ENCODE results near the gene PRPS2.
A peak's percentile ranks its signal among the peaks of the same experiment; 100 is the strongest.

PRPS2 gene

DNA sequence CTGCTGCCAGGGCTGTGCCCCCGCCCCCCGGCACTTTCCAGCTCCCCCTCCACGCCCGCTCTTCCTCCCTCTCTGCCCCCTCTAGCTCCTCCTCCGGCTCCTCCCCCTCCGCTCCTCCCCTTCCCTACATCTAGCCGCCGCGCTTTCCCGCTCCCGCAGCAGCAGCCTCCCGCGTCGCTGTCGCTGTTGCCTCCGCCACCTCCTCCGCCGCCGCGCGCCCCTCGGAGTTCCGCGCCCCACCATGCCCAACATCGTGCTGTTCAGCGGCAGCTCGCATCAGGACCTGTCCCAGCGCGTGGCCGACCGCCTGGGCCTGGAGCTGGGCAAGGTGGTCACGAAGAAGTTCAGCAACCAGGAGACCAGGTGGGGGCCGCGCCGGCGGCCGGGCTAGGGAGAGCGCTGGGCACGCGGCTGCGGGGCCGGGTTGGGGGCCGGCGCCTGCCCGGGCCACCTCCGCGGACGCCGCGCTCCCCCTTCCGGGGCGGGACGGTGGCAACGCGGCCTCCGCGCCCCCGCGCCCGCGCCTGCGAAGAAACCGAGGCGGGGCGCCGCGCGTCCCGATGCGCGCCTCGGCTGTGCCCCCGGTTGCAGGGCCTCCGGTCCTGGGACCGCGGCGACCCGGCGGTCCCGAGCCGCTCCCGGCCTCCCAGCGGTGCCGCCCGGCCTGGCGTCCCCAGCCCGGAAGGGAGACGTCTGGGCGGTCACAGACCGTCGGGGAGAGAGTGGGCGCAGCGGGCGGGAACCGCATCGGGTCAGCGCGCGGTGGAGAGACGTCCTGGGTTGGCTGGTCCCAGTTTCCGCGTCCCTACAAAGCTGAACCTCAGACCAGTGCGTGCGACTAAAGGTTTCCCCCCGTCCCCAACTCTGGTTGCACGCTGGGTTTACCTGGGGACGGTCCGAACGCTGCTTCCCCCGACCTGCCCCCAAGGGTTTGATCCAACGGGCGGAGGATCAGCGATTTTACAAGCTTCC, at the start of gene PRPS2:
Gene PRPS2 (plus strand): TSS at position 156 of the 972 bp plus-strand sequence. CDS start 86 bp downstream, at position 242.
- peak; percentile 17 to 35 for DNase-seq

DNA sequence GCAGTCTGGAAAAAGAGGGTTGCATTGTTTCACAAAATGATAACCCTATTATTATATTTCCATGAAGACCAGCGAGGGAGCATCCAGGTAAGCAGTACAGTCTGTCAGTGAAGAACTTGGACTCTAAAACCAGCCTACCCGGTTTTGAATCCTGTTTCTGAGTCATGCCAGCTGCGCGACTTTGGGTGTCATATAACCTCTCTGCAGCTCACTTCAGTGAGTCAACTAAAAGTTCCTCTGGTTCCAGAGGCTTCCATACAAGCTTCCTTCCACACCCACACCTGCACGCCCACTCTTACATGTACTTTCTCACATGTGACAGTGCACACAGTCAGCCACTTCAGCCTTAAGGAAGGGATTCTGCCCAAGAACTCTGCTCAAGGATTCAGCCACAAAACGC, 49.8 kb upstream of the PRPS2 start:
- DNase-seq = no peak

DNA sequence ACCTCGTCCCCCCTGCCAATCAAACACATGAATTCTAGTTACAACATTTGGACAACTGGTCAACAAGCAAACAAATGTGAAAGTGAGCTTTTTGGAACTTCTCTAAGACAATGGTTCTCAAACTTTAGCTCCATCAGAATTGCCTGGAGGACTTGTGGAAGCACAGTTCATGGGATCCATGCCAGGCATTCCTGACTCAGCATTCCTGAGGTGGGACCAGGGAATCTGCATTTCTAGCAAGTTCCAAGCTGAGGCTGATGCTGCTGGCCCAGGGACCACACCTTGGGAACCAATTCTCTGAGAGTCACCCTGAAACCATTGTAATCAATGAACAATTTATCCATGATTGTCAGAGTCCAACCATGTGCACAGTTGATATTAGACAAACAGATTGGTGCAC, 43.8 kb upstream of the PRPS2 start:
- no peak for DNase-seq

DNA sequence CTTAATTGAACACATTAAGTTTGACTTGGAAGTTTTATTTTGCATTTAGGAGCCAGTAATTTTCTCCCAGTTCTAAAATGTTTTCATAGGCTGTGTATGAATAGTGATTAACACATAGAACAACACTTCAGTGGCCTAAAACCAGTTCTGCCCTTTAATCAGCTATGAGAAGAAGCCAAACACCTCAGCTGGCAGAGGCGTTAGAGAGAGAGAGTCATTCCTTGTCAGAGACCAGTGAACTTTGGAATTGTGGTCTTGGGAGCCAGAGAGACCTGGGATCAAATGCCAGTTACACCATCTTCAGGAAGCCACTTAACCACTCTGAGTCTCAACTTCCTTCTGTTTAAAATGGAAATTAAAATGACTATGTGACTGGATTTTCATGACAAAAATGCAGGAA, 39.3 kb upstream of the PRPS2 start:
- DNase-seq = no peak

DNA sequence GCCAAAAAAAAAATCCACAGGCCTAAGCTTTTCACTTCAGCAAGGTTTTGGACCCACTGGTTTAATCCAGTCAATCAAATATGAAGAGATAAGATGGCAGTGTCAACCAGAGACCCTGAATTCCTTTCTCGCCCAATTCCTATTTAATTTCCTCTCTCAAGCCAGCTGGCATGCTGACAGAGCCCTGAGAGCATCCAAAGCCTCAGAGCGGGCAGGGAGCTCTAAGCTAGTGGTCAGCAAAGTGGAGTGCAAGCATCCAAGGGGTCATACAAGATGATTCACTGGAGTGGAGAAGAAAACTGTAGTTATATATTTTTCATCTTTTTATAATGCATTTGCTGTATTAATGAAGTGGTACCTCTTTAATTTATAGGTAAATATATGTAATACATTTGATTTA, 37.8 kb upstream of the PRPS2 start:
- no peak for DNase-seq

DNA sequence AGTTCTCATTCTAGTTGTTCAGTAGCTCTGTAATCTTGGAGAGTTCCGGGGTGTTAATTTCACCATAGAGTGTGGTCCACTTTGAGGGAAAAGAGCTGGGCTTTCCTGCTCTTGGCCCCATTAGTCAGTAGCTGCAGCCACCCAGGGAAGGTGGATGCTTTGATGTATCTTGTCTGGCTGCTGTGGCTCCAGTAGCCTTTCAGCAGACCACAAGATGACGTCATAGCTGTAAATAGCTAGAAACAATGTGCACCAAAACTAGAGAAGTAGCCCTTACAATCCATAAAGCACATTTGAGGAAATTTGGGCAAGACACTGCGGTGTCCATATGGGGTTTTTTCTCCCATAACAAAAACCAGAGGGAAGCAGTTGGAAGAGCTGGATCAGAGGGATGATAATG, 32.9 kb upstream of the PRPS2 start:
- DNase-seq = no peak

DNA sequence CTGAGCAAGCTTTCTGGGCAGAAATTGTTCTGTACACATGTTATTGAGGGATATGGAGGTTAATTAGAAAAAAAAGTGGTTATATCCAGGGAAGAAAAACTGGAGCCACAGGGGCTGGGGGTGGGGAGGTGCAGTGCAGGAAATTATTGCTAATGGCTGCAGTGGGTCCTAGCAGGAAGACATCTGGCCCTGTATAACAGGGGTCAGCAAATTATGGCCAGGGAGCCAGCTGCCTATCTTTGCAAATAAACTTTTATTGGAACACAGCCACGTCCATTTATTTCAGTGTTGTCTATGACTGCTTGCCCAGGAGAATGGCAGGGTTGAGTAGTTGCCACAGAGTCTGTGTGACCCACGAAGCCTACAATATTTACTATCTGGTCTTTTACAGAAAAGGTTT, 23.4 kb upstream of the PRPS2 start:
- DNase-seq = no peak

DNA sequence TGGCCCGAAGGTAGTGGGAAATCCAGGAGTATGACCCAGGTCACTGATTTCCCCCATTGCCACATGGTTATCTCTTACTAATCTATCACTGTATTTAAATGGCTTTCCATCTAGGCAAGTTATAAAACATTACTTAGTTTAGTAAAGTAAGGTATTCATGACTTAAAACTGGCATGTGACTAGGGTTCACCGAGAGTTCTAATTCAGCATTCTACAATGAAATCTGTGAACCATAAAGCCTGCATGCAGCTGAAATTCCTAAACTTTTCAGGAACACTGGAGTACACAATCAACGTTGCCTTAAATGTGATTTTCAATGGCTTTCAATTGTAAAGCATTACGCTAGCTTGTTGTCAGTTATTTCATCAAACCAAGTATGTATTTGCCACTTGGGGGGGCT, 22.7 kb upstream of the PRPS2 start:
- DNase-seq = no peak

DNA sequence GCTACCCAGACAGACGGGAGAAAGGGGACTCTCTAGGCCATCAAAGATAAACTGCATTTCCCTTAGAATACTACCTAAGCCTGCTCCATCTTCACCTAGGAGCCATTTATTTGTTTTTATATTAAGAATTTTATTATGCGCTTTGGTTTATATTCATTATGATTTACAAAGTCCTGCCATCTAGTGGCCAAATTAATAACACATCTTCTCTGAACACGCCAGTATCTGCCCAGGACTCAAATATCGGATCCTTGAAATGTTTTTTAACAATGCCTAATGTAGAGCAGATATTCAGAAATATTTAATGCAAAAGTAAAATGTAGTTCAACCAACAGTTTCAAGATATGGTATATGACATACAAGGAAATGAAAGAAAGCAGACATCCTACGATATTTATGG, 20.8 kb upstream of the PRPS2 start:
- DNase-seq = peak in 1 of 2 donors; percentile 53

DNA sequence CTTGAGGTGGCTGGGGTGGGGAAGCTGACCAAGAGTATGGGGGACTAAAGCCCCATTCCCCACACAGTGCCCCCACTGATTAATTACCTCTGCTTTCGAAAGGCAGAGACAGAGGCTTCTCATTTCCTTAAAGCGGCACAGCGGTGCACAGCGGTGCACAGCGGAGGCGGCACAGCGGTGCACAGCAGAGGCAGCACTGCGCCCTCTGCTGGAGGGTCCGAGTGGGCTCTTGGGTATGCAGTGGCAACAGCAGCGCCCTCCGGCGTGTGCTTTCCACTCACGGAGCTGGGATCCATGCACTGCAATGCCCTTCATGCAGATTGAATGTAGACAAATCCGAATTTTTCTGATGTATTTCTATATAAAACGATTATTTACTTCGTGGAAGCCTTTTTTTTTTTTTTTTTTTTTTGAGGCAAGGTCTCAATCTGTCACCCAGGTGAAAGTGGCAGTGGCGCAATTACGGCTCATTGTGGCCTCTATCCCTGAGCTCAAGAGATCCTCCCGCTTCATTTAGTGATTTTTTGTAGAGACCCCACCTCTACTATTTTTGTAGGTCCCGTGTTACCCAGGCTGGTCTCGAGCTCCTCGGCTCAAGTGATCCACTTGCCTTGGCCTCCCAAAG, 19.7 kb upstream of the PRPS2 start:
- DNase-seq = peak; percentile 50 to 71

DNA sequence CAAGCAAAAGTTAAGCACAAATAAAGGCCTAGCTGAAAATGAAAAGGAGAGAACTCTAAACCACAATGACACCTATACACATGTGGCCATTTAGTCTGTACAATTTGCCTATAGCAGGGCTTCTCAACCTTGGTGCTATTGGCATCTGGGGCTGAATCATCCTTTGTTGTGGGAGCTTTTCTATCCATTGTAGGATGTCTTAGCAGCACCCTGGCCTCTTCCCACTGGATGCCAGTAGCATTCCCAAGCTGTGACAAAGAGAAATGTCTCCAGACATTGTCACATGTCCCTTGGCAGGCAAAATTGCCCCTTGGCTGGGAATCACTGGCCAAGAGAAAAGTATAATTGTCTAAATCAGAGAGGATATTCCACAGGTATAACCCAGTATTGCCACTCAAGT, 13.5 kb upstream of the PRPS2 start:
- no peak for DNase-seq

DNA sequence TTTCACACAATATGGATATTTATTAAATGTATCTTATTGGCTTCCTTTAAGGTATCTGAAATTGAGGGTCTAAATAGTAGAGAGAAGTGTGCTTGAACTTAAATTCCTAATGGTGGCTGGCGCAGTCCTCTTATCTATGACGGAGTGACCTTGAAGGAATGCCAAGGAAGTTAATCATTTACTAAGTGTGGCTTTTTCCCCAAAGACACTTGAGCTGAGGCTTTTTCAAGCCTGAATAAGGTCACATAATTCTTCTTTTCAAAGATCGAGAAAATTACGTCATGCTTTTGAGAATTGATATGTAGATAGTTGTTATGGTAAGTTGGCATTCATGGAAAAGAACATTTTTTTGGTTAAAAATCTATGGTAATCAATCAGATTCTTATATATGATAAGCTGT, 11.7 kb upstream of the PRPS2 start:
- DNase-seq = no peak

DNA sequence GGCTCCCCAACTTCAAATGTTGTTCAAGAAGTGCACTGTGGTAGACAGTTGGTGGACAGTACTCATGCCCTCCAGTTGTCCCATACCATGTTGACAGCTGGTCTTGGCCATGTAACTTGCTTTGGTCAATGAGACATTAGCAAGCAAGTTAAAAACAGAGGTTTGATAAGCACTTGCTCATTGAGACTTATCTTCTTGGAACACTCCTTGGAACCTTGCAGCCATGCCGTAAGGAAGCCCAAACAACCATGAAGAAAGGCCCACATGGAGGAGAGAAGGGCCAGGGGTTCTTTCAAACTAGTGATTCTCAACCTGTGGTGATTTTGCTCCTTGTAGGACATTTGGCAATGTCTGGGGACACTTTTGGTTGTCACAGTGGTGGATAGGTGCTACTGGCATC, 2.6 kb upstream of the PRPS2 start:
- DNase-seq = no peak

DNA sequence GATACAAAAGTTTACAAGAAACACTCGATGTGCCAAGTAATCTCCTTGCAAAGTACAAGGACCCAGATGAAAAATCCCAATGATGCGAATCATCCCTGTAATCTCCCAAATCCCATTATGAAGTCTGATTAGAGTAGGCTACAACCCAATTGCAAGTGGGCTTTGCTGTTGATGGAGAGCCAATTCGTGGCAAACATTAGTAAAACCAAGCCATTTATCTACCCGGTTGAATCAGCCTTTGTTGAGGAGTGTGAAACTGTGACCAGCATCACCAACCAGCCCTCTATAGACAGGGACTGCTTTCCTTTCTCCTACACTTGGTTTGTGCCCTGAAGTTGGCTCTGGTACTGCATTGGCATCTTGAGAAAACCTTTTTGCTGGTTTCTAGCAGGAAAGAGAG, 1.2 kb upstream of the PRPS2 start:
- DNase-seq = no peak

DNA sequence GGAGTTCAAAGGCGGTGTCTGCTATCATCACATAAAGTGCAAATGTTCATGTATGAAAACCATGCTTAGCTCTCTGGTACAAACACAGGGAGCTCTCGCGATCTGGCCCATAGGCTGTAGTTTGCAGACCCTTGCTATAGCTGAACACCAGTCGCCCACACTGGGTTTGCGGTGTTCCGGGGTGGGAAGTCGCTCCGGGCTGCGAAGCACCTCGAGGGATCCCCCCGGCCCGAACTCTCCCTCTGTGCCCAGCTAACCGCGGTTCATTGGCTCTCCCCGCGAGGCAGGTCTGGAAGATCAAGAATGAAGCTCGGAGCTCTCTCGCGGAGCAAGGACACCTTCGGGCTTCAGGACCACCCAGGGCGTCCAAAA, 341 bp upstream of the PRPS2 start:
- DNase-seq = no peak

DNA sequence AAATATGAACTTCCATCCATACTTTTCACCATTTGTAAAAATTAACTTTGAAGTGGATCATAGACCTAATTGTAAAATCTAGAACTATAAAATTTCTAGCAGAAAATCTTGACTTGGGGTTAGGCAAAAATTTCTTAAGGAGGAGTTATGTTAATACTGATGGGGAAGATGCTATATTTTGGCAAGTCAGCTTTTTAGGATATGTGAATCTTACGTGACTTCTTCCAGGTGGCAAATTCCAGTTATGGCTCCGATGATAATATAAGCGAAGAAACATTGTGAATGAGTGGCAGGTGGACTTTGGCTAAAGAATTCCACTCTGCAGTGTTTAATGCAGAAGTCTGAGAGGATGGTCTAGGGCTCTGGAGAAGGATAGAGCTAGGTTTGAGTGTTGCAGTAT, 1.5 kb downstream of the PRPS2 start:
- no peak for DNase-seq

DNA sequence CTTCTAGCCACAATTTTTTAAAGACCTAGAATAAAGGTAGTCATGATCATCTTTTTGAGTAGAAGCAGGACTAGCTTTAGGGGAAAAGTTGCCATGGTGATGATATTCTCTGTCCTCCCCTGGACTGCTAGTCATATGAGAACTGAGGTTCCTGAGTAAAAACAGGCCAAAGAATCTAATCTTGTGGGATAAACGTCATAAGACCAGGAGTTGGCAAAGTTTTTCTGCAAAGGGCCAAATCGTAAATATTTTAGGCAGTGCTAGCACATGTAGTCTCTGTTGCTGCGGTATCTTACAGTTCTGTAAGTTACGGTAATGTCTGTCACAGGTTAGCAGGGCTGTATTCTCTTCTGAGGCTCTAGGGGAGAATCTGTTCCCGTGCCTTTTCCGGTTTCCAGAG, 3.4 kb downstream of the PRPS2 start:
- no peak for DNase-seq

DNA sequence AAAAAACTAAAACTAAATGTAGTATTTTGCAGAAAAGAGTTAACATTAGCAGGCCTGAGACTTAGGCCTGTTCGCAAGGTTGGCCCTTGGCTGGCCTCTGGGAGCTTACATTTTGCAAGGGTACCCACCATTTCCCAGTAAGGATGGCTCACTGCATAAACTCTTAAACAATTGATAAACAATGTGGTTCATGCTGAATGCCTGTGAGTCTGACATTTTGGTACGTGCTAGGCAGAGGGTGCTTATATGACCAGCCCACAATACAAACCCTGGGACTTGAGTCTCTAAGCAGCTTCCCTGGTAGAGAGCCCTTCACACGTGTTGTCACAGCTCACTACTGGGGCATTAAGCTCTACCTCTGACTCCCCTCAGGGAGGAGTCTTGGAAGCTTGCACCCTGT, 7.4 kb downstream of the PRPS2 start:
- DNase-seq = no peak

DNA sequence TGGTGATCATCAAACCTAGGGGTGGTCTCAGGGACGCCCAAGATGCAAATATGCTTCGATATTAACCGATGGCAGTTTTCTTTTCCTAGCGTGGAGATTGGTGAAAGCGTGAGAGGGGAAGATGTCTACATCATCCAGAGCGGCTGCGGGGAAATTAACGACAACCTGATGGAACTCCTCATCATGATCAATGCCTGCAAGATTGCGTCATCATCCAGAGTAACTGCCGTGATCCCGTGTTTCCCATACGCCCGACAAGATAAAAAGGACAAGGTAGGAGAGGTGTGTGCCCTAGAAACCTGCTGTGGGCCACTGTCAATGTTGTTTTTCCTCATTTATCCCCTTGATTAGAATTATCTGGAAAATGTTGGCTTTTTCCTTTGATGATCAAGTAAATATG, 7.9 kb downstream of the PRPS2 start:
- DNase-seq = no peak

DNA sequence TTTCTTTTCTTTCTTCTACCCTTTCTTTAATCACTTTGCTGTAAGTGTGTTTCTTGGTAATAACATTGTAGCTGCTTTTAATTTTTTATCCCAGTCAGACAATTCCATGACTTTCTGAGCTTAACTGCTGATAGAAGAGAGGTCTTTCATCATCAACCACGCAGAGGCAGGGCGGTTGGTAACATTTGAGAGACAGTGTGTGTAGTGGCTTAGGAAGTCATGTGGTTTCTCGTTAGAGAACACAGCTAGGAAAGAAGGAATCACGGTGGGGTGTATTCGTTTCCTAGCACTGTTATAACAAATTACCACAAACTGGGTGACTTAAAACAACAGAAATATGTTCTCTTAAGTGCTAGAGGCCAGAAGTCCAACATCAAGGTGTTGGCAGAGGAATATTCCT, 11.5 kb downstream of the PRPS2 start:
- peak; percentile 5 to 9 for DNase-seq

DNA sequence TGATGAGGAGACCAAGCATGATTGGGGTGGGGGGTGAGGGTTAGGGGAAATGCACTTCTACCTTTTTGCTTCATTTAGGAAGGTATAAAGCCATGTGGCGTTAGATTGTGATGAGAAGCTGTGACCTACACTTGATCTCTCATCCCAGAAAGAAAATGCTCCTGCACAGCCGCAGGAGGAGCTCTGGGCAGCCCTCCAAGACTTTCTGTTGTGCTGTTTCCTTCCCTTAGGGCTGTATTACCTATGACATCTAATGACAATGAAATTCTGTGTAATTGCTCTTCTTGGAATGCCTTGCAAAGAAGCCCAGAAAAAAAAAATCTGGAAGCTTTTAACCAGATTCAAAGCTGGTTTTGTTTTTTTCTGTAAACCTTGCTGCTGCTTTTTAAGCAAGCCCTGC, 13.4 kb downstream of the PRPS2 start:
- no peak for DNase-seq

DNA sequence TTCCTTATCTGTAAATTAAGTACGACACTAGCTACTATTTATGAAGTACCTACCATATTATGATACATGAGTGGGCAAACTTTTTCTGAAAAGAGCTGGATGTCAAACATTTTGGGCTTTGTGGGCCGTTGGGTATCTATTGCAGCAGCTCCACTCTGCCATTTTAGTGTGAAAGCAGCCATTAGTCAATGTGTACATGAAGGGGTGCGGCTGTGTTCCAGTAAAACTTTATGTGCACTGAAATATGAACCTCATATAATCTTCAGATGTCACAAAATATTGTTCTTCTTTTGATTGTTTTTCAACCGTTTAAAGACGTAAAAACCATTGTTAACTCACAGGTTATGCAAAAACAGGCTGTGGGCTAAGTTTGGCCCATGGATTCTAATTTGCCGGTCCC, 14.1 kb downstream of the PRPS2 start:
- DNase-seq = no peak

DNA sequence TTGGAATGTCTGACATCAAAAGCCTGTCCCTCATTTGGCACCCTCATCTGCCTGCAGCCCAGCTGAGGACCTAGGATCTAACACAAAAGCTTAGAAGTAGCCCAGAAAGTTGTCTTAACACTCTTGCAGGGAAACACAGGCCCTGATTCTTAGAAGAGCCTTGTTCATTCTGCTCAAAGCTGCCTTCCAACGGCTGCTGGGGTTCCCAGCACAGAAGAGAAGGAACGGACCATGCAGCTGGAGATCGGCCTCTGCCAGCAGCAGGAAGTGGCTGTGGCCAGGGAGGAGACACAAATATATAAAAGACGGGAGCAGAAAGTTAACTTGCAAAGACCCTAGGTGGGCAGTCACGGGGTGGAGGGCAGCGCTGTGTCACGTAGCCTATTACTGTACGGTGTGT, 20.4 kb downstream of the PRPS2 start:
- no peak for DNase-seq

DNA sequence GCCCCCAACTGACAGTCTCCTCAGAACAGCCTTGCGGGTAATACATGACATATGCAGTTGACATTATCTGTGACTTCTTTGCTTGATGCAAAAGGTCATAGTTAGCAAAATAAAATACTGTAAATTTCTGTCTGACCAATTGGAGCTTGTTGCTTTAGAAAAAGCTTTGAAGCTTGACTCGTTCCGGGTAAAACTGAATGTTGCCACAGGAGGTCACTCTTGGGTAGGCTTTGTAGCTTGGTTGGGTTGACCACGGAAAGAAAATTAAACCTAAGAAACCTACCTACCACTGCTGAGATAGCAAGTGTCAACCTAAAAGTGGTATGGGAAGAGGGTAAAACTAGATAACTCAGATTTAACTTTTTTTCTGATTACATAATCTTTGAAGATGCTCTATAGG, 23.2 kb downstream of the PRPS2 start:
- peak; percentile 24 to 76 for DNase-seq

DNA sequence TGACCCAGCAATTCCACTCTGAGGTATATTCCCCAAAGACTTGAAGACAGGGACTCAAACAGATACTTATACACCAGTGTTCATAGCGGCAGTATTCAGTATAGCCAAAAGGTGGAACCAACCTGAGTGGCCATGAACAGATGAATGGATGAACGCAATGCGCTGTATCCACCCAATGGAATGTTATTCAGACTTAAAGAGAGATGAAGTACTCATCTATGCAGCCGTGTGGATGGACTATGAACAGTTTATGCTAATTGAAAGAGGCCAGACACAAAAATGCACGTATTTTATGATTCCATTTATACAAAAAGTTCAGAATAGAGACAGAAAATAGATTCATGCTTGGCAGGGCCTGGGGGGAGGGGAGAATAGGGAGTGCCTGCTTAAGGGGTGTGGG, 26.3 kb downstream of the PRPS2 start:
- DNase-seq = no peak

Data from inflammatory macrophage treated with lipopolysaccharide for 1 hour (primary cell).